ENCODE measurements around the gene PTPRG. TPM values are rescaled to one million over a fixed set of nuclear protein-coding genes. Genes with fewer than 3 reads are reported as not detected.

The PTPRG gene
- total and polyA plus RNA-seq, 2 donors, result 3.9 to 4.1 TPM

DNA sequence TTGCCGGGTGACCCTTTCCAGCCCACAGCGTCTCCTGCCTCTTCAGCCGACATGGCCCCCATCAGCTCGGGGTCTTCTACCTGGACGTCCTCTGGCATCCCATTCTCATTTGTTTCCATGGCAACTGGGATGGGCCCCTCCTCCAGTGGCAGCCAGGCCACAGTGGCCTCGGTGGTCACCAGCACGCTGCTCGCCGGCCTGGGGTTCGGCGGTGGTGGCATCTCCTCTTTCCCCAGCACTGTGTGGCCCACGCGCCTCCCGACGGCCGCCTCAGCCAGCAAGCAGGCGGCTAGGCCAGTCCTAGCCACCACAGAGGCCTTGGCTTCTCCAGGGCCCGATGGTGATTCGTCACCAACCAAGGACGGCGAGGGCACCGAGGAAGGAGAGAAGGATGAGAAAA is 641.8 kb downstream of the PTPRG start:
- Histone ChIP-seq H3K4me1 (ENCODE audit: control insufficient read depth in 2 of 2, insufficient read depth in 2 of 2, low read length in 2 of 2) (no peaks in the 10 kb centered on the region), H3K27ac (ENCODE audit: low read depth in 1 of 2, low read length in 1 of 2) (no peak overlapping the region), H3K9me3 (ENCODE audit: control insufficient read depth in 2 of 2, insufficient read depth in 1 of 2, low read length in 1 of 2) (no peaks in the 10 kb centered on the region), H3K27me3 (ENCODE audit: control insufficient read depth in 2 of 2, insufficient read depth in 1 of 2, low read length in 1 of 2) (no peaks in the 10 kb centered on the region), H3K4me3 (ENCODE audit: low read length in 2 of 2) (no peak overlapping the region), H3K36me3 (ENCODE audit: control insufficient read depth in 2 of 2, insufficient read depth in 2 of 2, low read length in 1 of 2) (no peaks in the 10 kb centered on the region)
- WGBS, result 94% methylated on average over 22 of the region's 22 CpGs
- no peak for DNase-seq (ENCODE audit: low read depth in 6 of 9, low spot score in 9 of 9)

DNA sequence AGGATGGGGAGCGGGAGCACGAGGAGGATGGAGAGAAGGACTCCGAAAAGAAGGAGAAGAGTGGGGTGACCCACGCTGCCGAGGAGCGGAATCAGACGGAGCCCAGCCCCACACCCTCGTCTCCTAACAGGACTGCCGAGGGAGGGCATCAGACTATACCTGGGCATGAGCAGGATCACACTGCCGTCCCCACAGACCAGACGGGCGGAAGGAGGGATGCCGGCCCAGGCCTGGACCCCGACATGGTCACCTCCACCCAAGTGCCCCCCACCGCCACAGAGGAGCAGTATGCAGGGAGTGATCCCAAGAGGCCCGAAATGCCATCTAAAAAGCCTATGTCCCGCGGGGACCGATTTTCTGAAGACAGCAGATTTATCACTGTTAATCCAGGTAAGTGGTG is 642.2 kb downstream of the PTPRG start:
- WGBS, result 95% methylated on average over 19 of the region's 19 CpGs
- no peaks in the 10 kb centered on the region for H3K27me3 ChIP-seq (ENCODE audit: control insufficient read depth in 2 of 2, insufficient read depth in 1 of 2, low read length in 1 of 2)
- no peaks in the 10 kb centered on the region for H3K4me1 ChIP-seq (ENCODE audit: control insufficient read depth in 2 of 2, insufficient read depth in 2 of 2, low read length in 2 of 2)
- H3K36me3 ChIP-seq (ENCODE audit: control insufficient read depth in 2 of 2, insufficient read depth in 2 of 2, low read length in 1 of 2), result no peaks in the 10 kb centered on the region
- no peak overlapping the region for H3K27ac ChIP-seq (ENCODE audit: low read depth in 1 of 2, low read length in 1 of 2)
- H3K4me3 ChIP-seq (ENCODE audit: low read length in 2 of 2), result no peak overlapping the region
- DNase-seq (ENCODE audit: low read depth in 6 of 9, low spot score in 9 of 9), result no peak
- H3K9me3 ChIP-seq (ENCODE audit: control insufficient read depth in 2 of 2, insufficient read depth in 1 of 2, low read length in 1 of 2), result no peaks in the 10 kb centered on the region

- Histone ChIP-seq H3K9me3 (ENCODE audit: control insufficient read depth in 2 of 2, insufficient read depth in 1 of 2, low read length in 1 of 2) (no peaks in the 10 kb centered on the region), H3K27me3 (ENCODE audit: control insufficient read depth in 2 of 2, insufficient read depth in 1 of 2, low read length in 1 of 2) (no peaks in the 10 kb centered on the region), H3K27ac (ENCODE audit: low read depth in 1 of 2, low read length in 1 of 2) (no peak overlapping the region), H3K36me3 (ENCODE audit: control insufficient read depth in 2 of 2, insufficient read depth in 2 of 2, low read length in 1 of 2) (no peaks in the 10 kb centered on the region), H3K4me3 (ENCODE audit: low read length in 2 of 2) (no peak overlapping the region), H3K4me1 (ENCODE audit: control insufficient read depth in 2 of 2, insufficient read depth in 2 of 2, low read length in 2 of 2) (no peaks in the 10 kb centered on the region)
- no peak for DNase-seq (ENCODE audit: low read depth in 6 of 9, low spot score in 9 of 9)
- 97% methylated on average over 3 of the region's 3 CpGs for WGBS
Observed at GRCh38 chr3:62207197-62207596, 645.8 kb downstream of the PTPRG start.

- no peak overlapping the region for H3K27ac ChIP-seq (ENCODE audit: low read depth in 1 of 2, low read length in 1 of 2)
- WGBS, result 93% methylated on average over 4 of the region's 4 CpGs
- no peak overlapping the region for H3K4me3 ChIP-seq (ENCODE audit: low read length in 2 of 2)
- H3K9me3 ChIP-seq (ENCODE audit: control insufficient read depth in 2 of 2, insufficient read depth in 1 of 2, low read length in 1 of 2), result no peaks in the 10 kb centered on the region
- no peak for DNase-seq (ENCODE audit: low read depth in 6 of 9, low spot score in 9 of 9)
- H3K36me3 ChIP-seq (ENCODE audit: control insufficient read depth in 2 of 2, insufficient read depth in 2 of 2, low read length in 1 of 2), result no peaks in the 10 kb centered on the region
- H3K4me1 ChIP-seq (ENCODE audit: control insufficient read depth in 2 of 2, insufficient read depth in 2 of 2, low read length in 2 of 2), result no peaks in the 10 kb centered on the region
- no peaks in the 10 kb centered on the region for H3K27me3 ChIP-seq (ENCODE audit: control insufficient read depth in 2 of 2, insufficient read depth in 1 of 2, low read length in 1 of 2)
Observed at GRCh38 chr3:62208385-62208784, 647.0 kb downstream of the PTPRG start.

DNA sequence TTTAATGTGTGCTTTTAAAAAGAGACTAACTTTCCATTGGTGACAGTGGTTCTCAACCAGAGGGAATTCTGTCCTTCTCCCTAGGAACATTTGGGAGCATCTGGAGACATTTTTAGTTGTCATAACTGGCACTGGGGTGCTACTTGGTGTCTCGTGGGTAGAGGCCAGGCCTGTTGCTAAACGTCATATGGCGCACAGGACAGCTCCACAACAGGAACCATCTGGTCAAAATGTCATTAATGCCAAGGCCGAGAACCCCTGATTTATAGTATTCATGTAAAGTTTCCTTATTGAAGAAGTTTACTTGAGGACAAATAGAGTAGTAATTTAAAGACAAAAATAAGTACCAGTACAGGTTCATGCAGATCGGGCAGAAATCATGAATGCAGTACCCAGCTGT is 647.7 kb downstream of the PTPRG start:
- DNase-seq (ENCODE audit: low read depth in 6 of 9, low spot score in 9 of 9), result no peak
- no peak overlapping the region for H3K4me3 ChIP-seq (ENCODE audit: low read length in 2 of 2)
- no peaks in the 10 kb centered on the region for H3K27me3 ChIP-seq (ENCODE audit: control insufficient read depth in 2 of 2, insufficient read depth in 1 of 2, low read length in 1 of 2)
- WGBS, result 52% methylated on average over 5 of the region's 5 CpGs
- H3K36me3 ChIP-seq (ENCODE audit: control insufficient read depth in 2 of 2, insufficient read depth in 2 of 2, low read length in 1 of 2), result no peaks in the 10 kb centered on the region
- no peaks in the 10 kb centered on the region for H3K9me3 ChIP-seq (ENCODE audit: control insufficient read depth in 2 of 2, insufficient read depth in 1 of 2, low read length in 1 of 2)
- H3K4me1 ChIP-seq (ENCODE audit: control insufficient read depth in 2 of 2, insufficient read depth in 2 of 2, low read length in 2 of 2), result no peaks in the 10 kb centered on the region
- H3K27ac ChIP-seq (ENCODE audit: low read depth in 1 of 2, low read length in 1 of 2), result no peak overlapping the region

DNA sequence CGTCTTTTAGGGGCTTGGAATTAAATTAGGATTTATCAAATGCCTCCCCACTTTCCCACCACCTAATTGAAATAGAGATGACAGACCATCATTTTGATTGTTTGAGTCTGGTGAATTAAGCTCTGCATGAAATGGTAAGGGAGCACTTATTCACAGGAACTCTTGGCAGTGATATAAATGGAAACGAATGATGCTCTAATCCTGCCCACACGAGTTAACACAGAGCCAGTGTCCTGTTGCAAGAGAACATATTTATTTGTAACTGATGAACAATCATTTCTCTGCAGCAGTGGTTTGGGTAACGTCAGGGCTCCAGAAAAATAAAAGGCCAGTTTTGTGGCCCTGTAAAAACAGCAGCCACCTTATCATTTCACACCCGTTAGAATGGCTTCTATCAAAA is 648.6 kb downstream of the PTPRG start:
- WGBS, result 86% methylated on average over 5 of the region's 5 CpGs
- no peak overlapping the region for H3K27ac ChIP-seq (ENCODE audit: low read depth in 1 of 2, low read length in 1 of 2)
- H3K36me3 ChIP-seq (ENCODE audit: control insufficient read depth in 2 of 2, insufficient read depth in 2 of 2, low read length in 1 of 2), result no peaks in the 10 kb centered on the region
- no peaks in the 10 kb centered on the region for H3K4me1 ChIP-seq (ENCODE audit: control insufficient read depth in 2 of 2, insufficient read depth in 2 of 2, low read length in 2 of 2)
- DNase-seq (ENCODE audit: low read depth in 6 of 9, low spot score in 9 of 9), result no peak
- H3K27me3 ChIP-seq (ENCODE audit: control insufficient read depth in 2 of 2, insufficient read depth in 1 of 2, low read length in 1 of 2), result no peaks in the 10 kb centered on the region
- no peak overlapping the region for H3K4me3 ChIP-seq (ENCODE audit: low read length in 2 of 2)
- no peaks in the 10 kb centered on the region for H3K9me3 ChIP-seq (ENCODE audit: control insufficient read depth in 2 of 2, insufficient read depth in 1 of 2, low read length in 1 of 2)

DNA sequence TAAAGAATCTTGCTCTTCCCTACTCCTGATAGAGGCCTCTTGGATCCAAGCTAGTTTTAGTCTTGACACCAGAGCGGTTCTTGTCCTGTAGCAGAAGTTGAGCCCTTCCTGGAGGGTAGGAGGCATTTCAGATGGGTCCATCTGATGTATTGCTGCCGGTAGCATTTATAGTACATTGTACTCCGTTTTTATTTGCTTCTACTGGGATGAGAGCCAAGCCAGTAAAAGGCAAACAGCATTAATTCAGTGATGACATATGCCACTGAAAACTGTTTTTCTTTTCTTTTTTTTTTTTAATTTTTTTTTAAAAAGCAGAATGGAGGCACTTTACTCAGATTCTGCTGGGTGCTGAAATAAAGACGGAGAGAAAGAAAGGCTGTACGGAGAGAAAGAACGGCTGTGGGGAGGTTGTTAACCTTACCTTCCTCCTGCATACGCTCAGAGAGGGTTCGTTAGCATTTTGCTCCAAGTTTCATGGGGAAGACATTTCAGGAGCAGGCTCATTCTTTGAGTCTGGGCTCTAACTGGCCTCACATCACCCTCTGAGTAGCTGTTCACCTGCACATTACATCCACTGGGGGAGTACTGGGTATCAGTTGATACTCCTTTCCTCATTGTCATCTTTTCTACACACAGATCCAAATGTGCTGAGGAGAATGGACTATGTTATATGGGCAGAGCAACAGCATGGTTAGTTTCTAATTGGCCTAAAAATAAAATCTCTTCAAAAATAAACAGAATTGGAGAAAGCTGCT is 650.5 kb downstream of the PTPRG start:
- Histone ChIP-seq H3K27ac (ENCODE audit: low read depth in 1 of 2, low read length in 1 of 2) (no peak overlapping the region), H3K9me3 (ENCODE audit: control insufficient read depth in 2 of 2, insufficient read depth in 1 of 2, low read length in 1 of 2) (no peaks in the 10 kb centered on the region), H3K36me3 (ENCODE audit: control insufficient read depth in 2 of 2, insufficient read depth in 2 of 2, low read length in 1 of 2) (no peaks in the 10 kb centered on the region), H3K4me1 (ENCODE audit: control insufficient read depth in 2 of 2, insufficient read depth in 2 of 2, low read length in 2 of 2) (no peaks in the 10 kb centered on the region), H3K27me3 (ENCODE audit: control insufficient read depth in 2 of 2, insufficient read depth in 1 of 2, low read length in 1 of 2) (no peaks in the 10 kb centered on the region), H3K4me3 (ENCODE audit: low read length in 2 of 2) (no peak overlapping the region)
- WGBS, result 87% methylated on average over 8 of the region's 8 CpGs
- no peak for DNase-seq (ENCODE audit: low read depth in 6 of 9, low spot score in 9 of 9)

GRCh38 chr3:62214850-62215249 is 653.5 kb downstream of the PTPRG start:
- H3K4me1 ChIP-seq (ENCODE audit: control insufficient read depth in 2 of 2, insufficient read depth in 2 of 2, low read length in 2 of 2), result no peaks in the 10 kb centered on the region
- H3K36me3 ChIP-seq (ENCODE audit: control insufficient read depth in 2 of 2, insufficient read depth in 2 of 2, low read length in 1 of 2), result no peaks in the 10 kb centered on the region
- no peaks in the 10 kb centered on the region for H3K27me3 ChIP-seq (ENCODE audit: control insufficient read depth in 2 of 2, insufficient read depth in 1 of 2, low read length in 1 of 2)
- no peak for DNase-seq (ENCODE audit: low read depth in 6 of 9, low spot score in 9 of 9)
- no peak overlapping the region for H3K27ac ChIP-seq (ENCODE audit: low read depth in 1 of 2, low read length in 1 of 2)
- 98% methylated on average over 4 of the region's 4 CpGs for WGBS
- no peak overlapping the region for H3K4me3 ChIP-seq (ENCODE audit: low read length in 2 of 2)
- H3K9me3 ChIP-seq (ENCODE audit: control insufficient read depth in 2 of 2, insufficient read depth in 1 of 2, low read length in 1 of 2), result no peaks in the 10 kb centered on the region

GRCh38 chr3:62220616-62221015 is 659.2 kb downstream of the PTPRG start:
- no peak for DNase-seq (ENCODE audit: low read depth in 6 of 9, low spot score in 9 of 9)
- H3K9me3 ChIP-seq (ENCODE audit: control insufficient read depth in 2 of 2, insufficient read depth in 1 of 2, low read length in 1 of 2), result no peaks in the 10 kb centered on the region
- no peaks in the 10 kb centered on the region for H3K27me3 ChIP-seq (ENCODE audit: control insufficient read depth in 2 of 2, insufficient read depth in 1 of 2, low read length in 1 of 2)
- H3K36me3 ChIP-seq (ENCODE audit: control insufficient read depth in 2 of 2, insufficient read depth in 2 of 2, low read length in 1 of 2), result no peaks in the 10 kb centered on the region
- no peak overlapping the region for H3K4me3 ChIP-seq (ENCODE audit: low read length in 2 of 2)
- no peaks in the 10 kb centered on the region for H3K4me1 ChIP-seq (ENCODE audit: control insufficient read depth in 2 of 2, insufficient read depth in 2 of 2, low read length in 2 of 2)
- H3K27ac ChIP-seq (ENCODE audit: low read depth in 1 of 2, low read length in 1 of 2), result no peak overlapping the region
